ENCODE results near the gene DLX5. TPM values are rescaled to one million over a fixed set of nuclear protein-coding genes. Genes with fewer than 3 reads are reported as not detected.

The DLX5 gene
- total and polyA plus RNA-seq, 5 donors from 2014 or later = not detected

GRCh38 chr7:96973986-96974385, 50.6 kb downstream of the DLX5 start:
- ATAC-seq (ENCODE audit: low read depth in 2 of 2) (no peak), DNase-seq (no peak)
- Mint-ChIP-seq H3K27me3 (peaks cover 7% of the 10 kb centered on the region), H3K36me3 (no peaks in the 10 kb centered on the region), H3K27ac (peak overlapping the region in 1 of 3 donors; percentile 6), H3K4me3 (no peak overlapping the region), H3K4me1 (no peaks in the 10 kb centered on the region), H3K9me3 (no peaks in the 10 kb centered on the region)
- Histone ChIP-seq H3K27ac (ENCODE audit: insufficient read depth, low read length, poor library complexity, severe bottlenecking) (no peak overlapping the region), H3K36me3 (ENCODE audit: control insufficient read depth, insufficient read depth, low read length) (no peaks in the 10 kb centered on the region), H3K27me3 (ENCODE audit: control insufficient read depth, insufficient read depth, low read length) (peaks cover 3% of the 10 kb centered on the region), H3K9me3 (ENCODE audit: control insufficient read depth in 2 of 2, low read length in 2 of 2) (no peaks in the 10 kb centered on the region), H3K4me1 (ENCODE audit: control insufficient read depth, insufficient read depth, low read length, poor library complexity, severe bottlenecking) (no peaks in the 10 kb centered on the region), H3K4me3 (ENCODE audit: low read depth, low read length) (no peak overlapping the region)

DNA sequence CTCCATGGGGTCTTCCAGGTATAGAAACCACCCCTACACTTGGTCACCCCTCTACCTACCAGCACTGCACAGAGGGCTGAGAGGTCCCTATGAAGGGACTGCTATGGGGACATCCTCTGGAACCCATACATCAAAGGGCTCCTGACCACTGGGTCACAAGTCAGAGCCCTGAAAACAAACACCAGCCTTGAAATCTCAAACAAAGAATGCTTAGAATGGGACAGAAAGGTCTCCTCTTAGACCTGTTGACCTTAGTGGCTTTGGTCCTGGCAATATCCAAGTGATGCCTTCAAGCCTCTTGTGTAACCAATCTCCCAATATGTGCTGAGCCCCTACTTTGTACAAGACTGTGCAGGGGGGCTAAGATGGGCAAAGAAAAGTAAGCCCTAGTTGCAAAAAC, 53.9 kb downstream of the DLX5 start:
- H3K36me3 ChIP-seq (ENCODE audit: control insufficient read depth, insufficient read depth, low read length) = no peaks in the 10 kb centered on the region
- H3K27me3 ChIP-seq (ENCODE audit: control insufficient read depth, insufficient read depth, low read length) = peaks cover 6% of the 10 kb centered on the region
- Mint-ChIP-seq H3K4me1 (no peaks in the 10 kb centered on the region), H3K27ac (no peak overlapping the region), H3K9me3 (peaks cover 0 to 2% (median 0%) of the 10 kb centered on the region in 7 donors), H3K36me3 (no peaks in the 10 kb centered on the region), H3K4me3 (no peak overlapping the region), H3K27me3 (no peaks in the 10 kb centered on the region)
- ATAC-seq (ENCODE audit: low read depth in 2 of 2) = no peak
- no peak for DNase-seq
- no peaks in the 10 kb centered on the region for H3K9me3 ChIP-seq (ENCODE audit: control insufficient read depth in 2 of 2, low read length in 2 of 2)
- H3K4me1 ChIP-seq (ENCODE audit: control insufficient read depth, insufficient read depth, low read length, poor library complexity, severe bottlenecking) = no peaks in the 10 kb centered on the region
- H3K4me3 ChIP-seq (ENCODE audit: low read depth, low read length) = no peak overlapping the region
- H3K27ac ChIP-seq (ENCODE audit: insufficient read depth, low read length, poor library complexity, severe bottlenecking) = no peak overlapping the region

Other genes starting within 250 kb of the DLX5 start
- not detected for gene DLX6, start 19.3 kb downstream of the DLX5 start, total RNA-seq
- gene DLX6, start 19.3 kb downstream of the DLX5 start, polyA plus RNA-seq = not detected
- gene SDHAF3, start 92.9 kb upstream of the DLX5 start, total RNA-seq = 9.8 TPM
- gene SDHAF3, start 92.9 kb upstream of the DLX5 start, polyA plus RNA-seq = 10 to 100 TPM; 33.7 to 50.9 (median 41.1) TPM